H9 (cell line): ENCODE results near the gene MORN1. TPM values are rescaled to one million over a fixed set of nuclear protein-coding genes. Genes with fewer than 3 reads are reported as not detected.

Experiments
- DNase-seq: peaks from one replicate; pipeline ENCODE4 v3.0.0-alpha.2; 2017
- H2AFZ ChIP-seq: one replicate; pipeline ENCODE4 v1.6.1; 2013; ENCODE audit warnings: mild to moderate bottlenecking, low read length, control low read depth, moderate library complexity
- H2AK5ac ChIP-seq: 2 replicates; pipeline ENCODE4 v1.6.1; 2013; ENCODE audit warnings: low read length, control low read depth, mixed read lengths; ENCODE audit not compliant: insufficient read length
- H2BK120ac ChIP-seq: one replicate; pipeline ENCODE4 v1.6.1; 2013; ENCODE audit warnings: low read depth, mild to moderate bottlenecking, low read length, control low read depth, inconsistent platforms; ENCODE audit not compliant: poor library complexity, severe bottlenecking
- H2BK12ac ChIP-seq: 2 replicates; pipeline ENCODE4 v1.6.1; 2013; ENCODE audit warnings: low read length, control low read depth, mixed read lengths, low read depth; ENCODE audit not compliant: insufficient read length
- H2BK15ac ChIP-seq: 2 replicates; pipeline ENCODE4 v1.6.1; 2013; ENCODE audit warnings: low read depth, low read length, control low read depth
- H2BK20ac ChIP-seq: one replicate; pipeline ENCODE4 v1.6.1; 2013; ENCODE audit warnings: low read depth, mild to moderate bottlenecking, low read length, control low read depth, inconsistent platforms; ENCODE audit not compliant: poor library complexity, severe bottlenecking
- H2BK5ac ChIP-seq: 2 replicates; pipeline ENCODE4 v1.6.1; 2013; ENCODE audit warnings: low read length, control low read depth, mixed read lengths; ENCODE audit not compliant: insufficient read length
- H3K14ac ChIP-seq: 2 replicates; pipeline ENCODE4 v1.6.1; 2013; ENCODE audit warnings: low read length, control low read depth; ENCODE audit not compliant: insufficient read depth
- H3K18ac ChIP-seq: 2 replicates; pipeline ENCODE4 v1.6.1; 2013; ENCODE audit warnings: low read depth, mild to moderate bottlenecking, mixed read lengths, low read length, control low read depth; ENCODE audit not compliant: insufficient read length
- H3K23ac ChIP-seq: 2 replicates; pipeline ENCODE4 v1.6.1; 2013; ENCODE audit warnings: low read length, control low read depth, mixed read lengths, low read depth; ENCODE audit not compliant: insufficient read length
- H3K23me2 ChIP-seq: 2 replicates; pipeline ENCODE4 v1.6.1; 2013; ENCODE audit warnings: low read depth, mild to moderate bottlenecking, mixed read lengths, low read length, control low read depth; ENCODE audit not compliant: insufficient read length, poor library complexity, severe bottlenecking
- H3K27ac ChIP-seq: 2 replicates; pipeline ENCODE4 v1.5.1; 2013; ENCODE audit warnings: low read length, control low read depth, mixed read lengths, low read depth; ENCODE audit not compliant: insufficient read length
- H3K27me3 ChIP-seq: 2 replicates; pipeline ENCODE4 v1.6.1; 2013; ENCODE audit warnings: low read length, control low read depth, inconsistent platforms; ENCODE audit not compliant: insufficient read depth
- H3K4ac ChIP-seq: 2 replicates; pipeline ENCODE4 v1.6.1; 2013; ENCODE audit warnings: low read depth, mild to moderate bottlenecking, control low read depth, inconsistent platforms, low read length, moderate library complexity
- H3K4me1 ChIP-seq: 2 replicates; pipeline ENCODE4 v1.6.1; 2013; ENCODE audit warnings: low read length, control low read depth, inconsistent platforms; ENCODE audit not compliant: insufficient read depth
- H3K4me2 ChIP-seq: 2 replicates; pipeline ENCODE4 v1.6.1; 2013; ENCODE audit warnings: low read length, control low read depth, mixed read lengths; ENCODE audit not compliant: insufficient read length, insufficient read depth
- H3K56ac ChIP-seq: 2 replicates; pipeline ENCODE4 v1.6.1; 2013; ENCODE audit warnings: low read depth, mild to moderate bottlenecking, mixed read lengths, low read length, control low read depth; ENCODE audit not compliant: insufficient read length
- H3K79me1 ChIP-seq: 2 replicates; pipeline ENCODE4 v1.6.1; 2013; ENCODE audit warnings: low read depth, mild to moderate bottlenecking, moderate library complexity, low read length, control low read depth, inconsistent platforms; ENCODE audit not compliant: insufficient read depth, poor library complexity, severe bottlenecking
- H3K79me2 ChIP-seq: 2 replicates; pipeline ENCODE4 v1.6.1; 2013; ENCODE audit warnings: low read length, control low read depth, inconsistent platforms; ENCODE audit not compliant: insufficient read depth
- H3K9ac ChIP-seq: 2 replicates; pipeline ENCODE4 v1.6.1; 2013; ENCODE audit warnings: low read length, control low read depth, mixed read lengths; ENCODE audit not compliant: insufficient read length; ENCODE audit errors: extremely low read depth
- H3K9me3 ChIP-seq: one replicate; pipeline ENCODE4 v1.6.1; 2013; ENCODE audit warnings: low read depth, low read length, inconsistent platforms; ENCODE audit not compliant: control insufficient read depth
- H3T11ph ChIP-seq: one replicate; pipeline ENCODE4 v1.6.1; 2013; ENCODE audit warnings: mild to moderate bottlenecking, low read length, control low read depth, inconsistent platforms
- H4K20me1 ChIP-seq: one replicate; pipeline ENCODE4 v1.6.1; 2013; ENCODE audit not compliant: control insufficient read depth, insufficient read length, insufficient read depth
- H4K5ac ChIP-seq: 2 replicates; pipeline ENCODE4 v1.6.1; 2013; ENCODE audit warnings: low read depth, mild to moderate bottlenecking, mixed read lengths, low read length, control low read depth; ENCODE audit not compliant: insufficient read length
- H4K8ac ChIP-seq: replicated peaks from 2 replicates; pipeline ENCODE4 v1.6.1; 2013; ENCODE audit warnings: low read length, control low read depth, mixed read lengths, low read depth; ENCODE audit not compliant: insufficient read length
- H4K91ac ChIP-seq: 2 replicates; pipeline ENCODE4 v1.6.1; 2013; ENCODE audit warnings: low read depth, mild to moderate bottlenecking, moderate library complexity, mixed read lengths, low read length, control low read depth; ENCODE audit not compliant: insufficient read length
- H3K27ac Mint-ChIP-seq, 3 experiments: 2 replicates in 2 of 3; 3 replicates in 1 of 3; pipeline ENCODE4 v1.8.0; 2020 to 2021; ENCODE audit warnings: mixed read lengths in 3 of 3, mild to moderate bottlenecking in 1 of 3, moderate library complexity in 1 of 3
- H3K27me3 Mint-ChIP-seq: 2 replicates; pipeline ENCODE4 v1.8.0; 2021; ENCODE audit warnings: low read depth, mild to moderate bottlenecking, moderate library complexity, mixed read lengths
- H3K36me3 Mint-ChIP-seq, 3 experiments: 2 replicates in 2 of 3; 3 replicates in 1 of 3; pipeline ENCODE4 v1.8.0; 2020 to 2021; ENCODE audit warnings: low read depth in 3 of 3, mixed read lengths in 3 of 3; ENCODE audit not compliant: insufficient read depth in 1 of 3
- H3K4me1 Mint-ChIP-seq, 2 experiments: 2 replicates each; pipeline ENCODE4 v1.8.0; 2020; ENCODE audit warnings: mixed read lengths in 2 of 2
- H3K4me3 Mint-ChIP-seq, 2 experiments: 2 replicates in 1 of 2; 3 replicates in 1 of 2; pipeline ENCODE4 v1.8.0; 2020 to 2021; ENCODE audit warnings: mild to moderate bottlenecking in 2 of 2, mixed read lengths in 2 of 2, moderate library complexity in 1 of 2
- H3K9me3 Mint-ChIP-seq, 2 experiments: 2 replicates in 1 of 2; 3 replicates in 1 of 2; pipeline ENCODE4 v1.8.0; 2020; ENCODE audit warnings: mild to moderate bottlenecking in 2 of 2, mixed read lengths in 2 of 2, moderate library complexity in 1 of 2
- WGBS: extraction: QIAGEN DNeasy Blood & Tissue Kit; methylation state at CpG from one replicate; pipeline ENCODE4 v1.1.7; 2013; ENCODE audit warnings: missing lambda C conversion rate, low lambda C conversion rate, mixed read lengths; ENCODE audit not compliant: insufficient read length; ENCODE audit errors: extremely low coverage; 5-methylcytosine and 5-hydroxymethylcytosine counted together
- total RNA-seq: library from RNA; stranded (reverse); gene quantifications from 2 replicates; pipeline ENCODE4 v1.2.1, GENCODE V29; 2021
- TF ChIP-seq, protein P1 (sequence below): fragments of 200-600 bp; sonication (generic); conservative IDR thresholded peaks from 3 replicates; pipeline ENCODE4 v1.8.0; 2021; ENCODE audit warnings: antibody characterized with exemption, mild to moderate bottlenecking

The MORN1 gene
- total RNA-seq, 1 experiment from 2014 or later = 12.7 TPM

DNA sequence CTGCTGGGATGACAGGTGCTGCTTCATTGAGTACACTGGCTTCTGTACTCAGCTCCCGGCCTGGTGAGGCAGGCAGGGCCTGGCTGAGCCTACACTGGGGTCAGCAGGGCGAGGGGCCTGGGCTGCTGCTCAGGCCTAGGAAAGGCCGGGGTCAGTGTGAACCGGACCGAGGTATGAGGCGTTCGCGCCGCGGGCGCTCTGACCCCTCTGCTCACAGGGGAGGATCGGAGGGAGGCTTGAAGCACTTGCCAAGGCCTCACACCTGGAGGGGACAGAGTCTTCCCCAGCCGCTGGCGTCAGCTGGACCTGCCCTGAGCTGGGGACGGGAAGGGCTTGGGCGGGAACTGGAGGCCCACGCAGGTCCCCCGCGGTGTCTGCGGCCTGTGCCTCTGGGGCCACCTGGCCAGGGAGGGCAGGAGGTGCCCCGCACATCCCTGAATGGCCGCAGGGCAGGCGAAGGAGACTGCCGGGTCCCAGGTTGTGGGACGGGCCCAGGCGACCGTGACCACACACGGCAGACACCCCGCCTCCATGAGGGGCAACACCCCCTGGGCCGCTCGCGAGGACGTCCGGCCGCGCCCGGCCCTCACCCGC, 20.5 kb upstream of the MORN1 start:
- H3K4me1 ChIP-seq = no peaks in the 10 kb centered on the region
- H2BK15ac ChIP-seq = no peak overlapping the region
- no peaks in the 10 kb centered on the region for H3K9me3 Mint-ChIP-seq
- no peak overlapping the region for H2BK120ac ChIP-seq
- H3K14ac ChIP-seq = peak overlapping the region; percentile 28
- no peaks in the 10 kb centered on the region for H3K79me2 ChIP-seq
- peaks cover 8% of the 10 kb centered on the region for H3K27me3 Mint-ChIP-seq
- H2AK5ac ChIP-seq = no peak overlapping the region
- peak overlapping the region; percentile 83 to 91 for H3K4me3 Mint-ChIP-seq
- peaks cover 15% of the 10 kb centered on the region for H3K23me2 ChIP-seq
- H4K5ac ChIP-seq = no peak overlapping the region
- no peak overlapping the region for H4K8ac ChIP-seq
- no peaks in the 10 kb centered on the region for H4K20me1 ChIP-seq
- peak overlapping the region; percentile 65 for H3K4me2 ChIP-seq
- H3K36me3 Mint-ChIP-seq = peaks cover 13 to 28% (median 24%) of the 10 kb centered on the region in 3 experiments; a peak in 6 of 7 replicates
- no peak overlapping the region for H3T11ph ChIP-seq
- no peak overlapping the region for H3K56ac ChIP-seq
- H2BK12ac ChIP-seq = no peak overlapping the region
- H3K9ac ChIP-seq = peak overlapping the region; percentile 57
- H2BK20ac ChIP-seq = no peak overlapping the region
- H3K9me3 ChIP-seq = no peaks in the 10 kb centered on the region
- no peak overlapping the region for H2BK5ac ChIP-seq
- no peak overlapping the region for H3K27ac ChIP-seq
- peak overlapping the region; percentile 23 for H3K18ac ChIP-seq
- no peak overlapping the region for H2AFZ ChIP-seq
- no peak overlapping the region for H3K23ac ChIP-seq
- DNase-seq = peak; percentile 40
- H3K4ac ChIP-seq = no peak overlapping the region
- no peak overlapping the region for H4K91ac ChIP-seq
- no peaks in the 10 kb centered on the region for H3K79me1 ChIP-seq
- H3K27me3 ChIP-seq = no peaks in the 10 kb centered on the region
- H3K4me1 Mint-ChIP-seq = peaks cover 20 to 27% of the 10 kb centered on the region in 2 experiments
- H3K27ac Mint-ChIP-seq = peak overlapping the region; percentile 65 to 92 (median 70); a peak in 3 of 7 replicates
- WGBS = no CpG with 5 or more reads among the region's 38 CpGs
- TF ChIP-seq, protein P1, sequence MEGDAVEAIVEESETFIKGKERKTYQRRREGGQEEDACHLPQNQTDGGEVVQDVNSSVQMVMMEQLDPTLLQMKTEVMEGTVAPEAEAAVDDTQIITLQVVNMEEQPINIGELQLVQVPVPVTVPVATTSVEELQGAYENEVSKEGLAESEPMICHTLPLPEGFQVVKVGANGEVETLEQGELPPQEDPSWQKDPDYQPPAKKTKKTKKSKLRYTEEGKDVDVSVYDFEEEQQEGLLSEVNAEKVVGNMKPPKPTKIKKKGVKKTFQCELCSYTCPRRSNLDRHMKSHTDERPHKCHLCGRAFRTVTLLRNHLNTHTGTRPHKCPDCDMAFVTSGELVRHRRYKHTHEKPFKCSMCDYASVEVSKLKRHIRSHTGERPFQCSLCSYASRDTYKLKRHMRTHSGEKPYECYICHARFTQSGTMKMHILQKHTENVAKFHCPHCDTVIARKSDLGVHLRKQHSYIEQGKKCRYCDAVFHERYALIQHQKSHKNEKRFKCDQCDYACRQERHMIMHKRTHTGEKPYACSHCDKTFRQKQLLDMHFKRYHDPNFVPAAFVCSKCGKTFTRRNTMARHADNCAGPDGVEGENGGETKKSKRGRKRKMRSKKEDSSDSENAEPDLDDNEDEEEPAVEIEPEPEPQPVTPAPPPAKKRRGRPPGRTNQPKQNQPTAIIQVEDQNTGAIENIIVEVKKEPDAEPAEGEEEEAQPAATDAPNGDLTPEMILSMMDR = no peak
